Measurements from ENCODE around the gene CEP112.

CEP112 gene

DNA sequence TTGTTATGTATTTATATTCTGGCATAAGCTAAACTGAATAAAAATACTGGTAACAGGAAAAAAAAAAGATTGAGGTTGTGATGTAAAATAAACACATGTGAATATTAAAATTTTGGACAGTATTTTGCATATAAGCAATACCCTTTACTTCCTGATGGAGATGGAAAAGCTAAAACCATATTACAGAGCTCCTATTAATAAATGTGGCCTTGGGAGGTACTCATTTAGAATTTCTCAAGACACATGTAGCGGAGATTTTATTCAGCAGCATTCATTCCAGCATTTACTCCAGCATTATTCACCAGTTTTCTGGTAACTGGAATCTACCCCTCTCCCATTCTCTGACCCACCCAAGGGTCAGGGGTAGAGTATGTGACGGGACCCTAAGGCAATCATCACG, 536.2 kb downstream of the CEP112 start:
- no peak for DNase-seq (ENCODE audit: low read depth)

GRCh38 chr17:65644545-65644944, 547.4 kb downstream of the CEP112 start:
- no peak for DNase-seq (ENCODE audit: low read depth)

DNA sequence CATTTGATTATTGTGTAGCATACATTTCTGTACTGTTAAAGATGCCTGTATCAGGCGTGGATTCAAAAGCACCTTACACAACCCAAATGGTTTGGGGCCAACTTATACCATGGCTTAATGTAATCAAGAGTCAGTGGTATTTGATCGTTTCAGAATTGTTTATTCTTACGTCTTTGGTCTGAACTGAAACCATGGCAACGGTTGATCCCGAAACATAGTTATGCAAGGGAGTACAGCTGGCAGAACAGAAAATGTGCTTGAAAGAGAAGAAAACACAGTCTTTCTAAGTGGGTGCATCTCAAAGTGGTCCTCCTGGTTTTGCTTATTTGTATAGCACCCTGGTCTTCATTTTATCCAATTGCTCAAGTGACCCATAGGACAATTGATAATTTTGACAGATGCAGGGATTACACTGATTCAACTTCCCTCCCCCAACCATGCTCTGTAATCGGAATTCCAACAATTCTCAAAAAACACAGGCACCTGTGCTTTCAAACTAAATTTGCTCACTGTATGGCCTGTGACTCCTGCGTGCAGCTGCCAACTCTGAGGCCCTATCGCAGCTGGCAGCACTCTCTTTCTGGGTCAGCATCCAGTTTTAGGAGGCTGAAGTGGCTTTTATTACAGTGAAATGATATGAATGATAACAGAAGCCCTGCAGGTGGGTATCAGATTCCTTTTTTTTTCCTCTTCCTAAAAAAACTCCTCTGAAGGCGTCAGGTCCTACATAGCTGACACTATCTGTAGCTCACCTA, 553.5 kb downstream of the CEP112 start:
- no peak for DNase-seq (ENCODE audit: low read depth)

DNA sequence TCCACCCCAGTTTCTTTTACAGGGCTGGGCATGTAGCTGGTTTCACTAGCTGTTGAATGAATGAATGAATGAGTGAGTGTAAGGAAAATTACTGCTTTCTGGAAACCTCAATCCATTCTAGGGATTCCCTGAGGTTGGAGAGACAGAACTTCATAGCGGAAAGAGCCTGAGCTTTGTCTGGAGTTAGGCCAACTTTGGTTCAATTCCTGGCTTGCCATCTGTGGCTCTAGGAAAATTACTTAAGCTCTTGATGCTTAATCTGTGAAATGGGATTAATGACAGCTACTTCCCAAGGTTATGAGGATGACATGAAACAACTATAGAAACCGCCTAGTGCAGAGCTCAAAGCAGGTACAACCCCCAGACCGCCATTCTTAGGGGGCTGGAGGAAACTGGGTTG, 554.1 kb downstream of the CEP112 start:
- DNase-seq (ENCODE audit: low read depth): no peak

DNA sequence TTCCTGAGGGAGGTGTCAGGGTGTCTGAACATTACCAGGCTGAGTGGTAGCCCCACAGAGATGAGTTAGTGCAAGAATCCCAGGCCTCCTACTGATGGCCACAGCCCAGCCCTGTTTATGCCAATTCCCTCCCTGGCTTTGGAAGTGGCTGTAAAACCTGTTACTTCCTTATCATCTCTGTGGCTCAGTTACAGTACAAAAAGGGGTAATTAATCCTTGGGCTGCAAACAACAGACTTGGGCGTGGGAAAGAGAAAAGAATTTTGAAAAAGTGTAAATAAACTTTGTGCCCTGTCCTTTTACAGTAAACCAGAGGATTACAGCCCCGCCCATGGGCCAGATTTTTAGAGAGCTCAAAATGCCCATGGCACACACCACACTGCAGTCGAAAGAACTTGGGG, 557.4 kb downstream of the CEP112 start:
- DNase-seq (ENCODE audit: low read depth): no peak

DNA sequence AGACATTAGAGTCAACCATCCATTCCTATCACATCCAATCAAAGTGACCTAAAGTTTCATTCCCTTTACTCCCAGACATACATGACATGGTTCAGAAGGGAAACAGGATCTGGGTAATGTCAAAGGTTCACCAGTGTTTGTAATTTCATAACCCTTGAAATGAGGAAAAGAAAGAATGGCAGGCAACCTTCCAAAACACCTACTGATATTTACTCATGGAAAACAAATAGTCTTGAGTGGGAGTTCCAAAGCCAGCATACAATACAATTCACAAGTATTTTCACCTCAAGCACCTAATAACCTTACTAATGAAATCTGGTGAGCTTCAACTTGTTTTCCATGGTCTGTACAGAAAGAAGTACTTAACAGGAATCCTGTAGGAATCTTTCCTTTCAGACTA, 557.9 kb downstream of the CEP112 start:
- DNase-seq (ENCODE audit: low read depth): no peak

DNA sequence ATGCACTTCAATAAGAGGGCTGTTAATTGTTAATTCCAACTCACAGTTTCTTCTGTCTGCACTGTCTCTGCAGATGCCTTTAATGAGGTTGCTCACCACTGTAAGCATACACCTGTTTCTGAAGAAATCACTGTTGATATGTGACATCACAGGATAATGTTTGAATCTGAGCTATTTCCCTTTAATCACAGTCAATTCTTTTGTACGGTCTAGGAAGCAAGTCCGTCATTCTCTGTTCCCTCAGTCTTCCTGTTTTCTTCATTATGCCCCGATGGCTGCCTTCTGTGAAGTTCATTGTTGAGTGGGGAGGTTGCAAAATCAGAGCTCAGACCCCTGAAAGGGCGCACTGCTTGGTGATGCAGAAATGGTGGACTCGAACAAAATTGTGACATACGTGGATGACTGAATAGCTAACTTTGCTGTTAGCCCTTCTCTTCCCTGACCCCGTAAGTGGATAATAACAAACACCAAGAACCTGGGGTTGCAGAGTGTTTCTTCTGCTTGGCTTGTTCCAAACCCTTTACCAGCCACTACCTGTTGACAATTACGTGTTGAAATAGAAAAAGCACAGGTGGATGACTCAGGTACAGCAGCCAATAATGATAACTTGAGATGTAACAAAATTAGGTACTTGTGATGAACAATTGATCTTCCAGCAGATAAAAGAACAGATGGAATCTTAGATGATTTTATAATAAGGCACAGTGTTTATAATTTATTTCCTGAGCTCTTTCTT, 558.6 kb downstream of the CEP112 start:
- DNase-seq (ENCODE audit: low read depth): no peak

DNA sequence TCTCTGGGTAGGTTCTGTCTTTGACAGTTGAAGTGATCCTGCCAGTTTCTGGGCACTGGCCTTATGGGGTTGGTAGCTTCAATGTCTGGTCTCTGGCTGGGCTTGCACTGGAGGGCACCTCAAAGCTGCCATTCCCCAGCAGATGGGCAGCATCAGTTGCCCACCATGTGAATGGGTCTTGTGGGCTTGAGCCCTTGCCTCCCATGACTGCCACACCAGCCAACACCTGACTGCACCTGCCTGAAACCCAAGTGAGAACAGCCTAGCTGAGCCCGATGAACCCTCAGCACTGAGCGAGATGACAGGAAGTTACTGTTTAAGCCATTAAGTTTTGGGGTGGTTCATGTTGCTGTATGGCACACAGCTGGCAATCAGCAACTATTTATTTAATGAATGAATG, 561.4 kb downstream of the CEP112 start:
- DNase-seq (ENCODE audit: low read depth): no peak

DNA sequence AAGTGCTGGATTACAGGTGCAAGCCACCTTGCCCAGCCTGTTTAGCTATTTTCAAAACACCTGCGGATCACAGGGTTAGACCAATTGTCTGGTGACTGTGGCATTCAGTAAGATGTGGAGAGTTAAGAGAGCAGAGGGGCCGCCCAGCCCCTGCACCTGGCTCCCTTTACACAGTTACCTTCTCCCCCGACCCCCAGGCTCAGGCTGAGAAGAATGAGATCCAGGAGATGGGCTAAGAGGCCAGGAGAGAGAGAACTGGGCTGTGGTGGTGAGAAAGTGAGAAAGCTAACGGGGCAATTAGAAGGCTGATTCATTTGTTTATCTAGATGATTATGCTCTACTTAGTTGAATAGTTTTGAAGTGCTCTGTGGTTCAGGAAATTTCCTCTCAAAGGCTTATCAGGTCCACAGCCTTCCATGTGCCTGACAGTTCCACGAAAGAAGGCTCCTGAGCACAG, 562.7 kb downstream of the CEP112 start:
- no peak for DNase-seq (ENCODE audit: low read depth)

- DNase-seq (ENCODE audit: low read depth): no peak
Observed at GRCh38 chr17:65628644-65629036, 563.3 kb downstream of the CEP112 start.

DNA sequence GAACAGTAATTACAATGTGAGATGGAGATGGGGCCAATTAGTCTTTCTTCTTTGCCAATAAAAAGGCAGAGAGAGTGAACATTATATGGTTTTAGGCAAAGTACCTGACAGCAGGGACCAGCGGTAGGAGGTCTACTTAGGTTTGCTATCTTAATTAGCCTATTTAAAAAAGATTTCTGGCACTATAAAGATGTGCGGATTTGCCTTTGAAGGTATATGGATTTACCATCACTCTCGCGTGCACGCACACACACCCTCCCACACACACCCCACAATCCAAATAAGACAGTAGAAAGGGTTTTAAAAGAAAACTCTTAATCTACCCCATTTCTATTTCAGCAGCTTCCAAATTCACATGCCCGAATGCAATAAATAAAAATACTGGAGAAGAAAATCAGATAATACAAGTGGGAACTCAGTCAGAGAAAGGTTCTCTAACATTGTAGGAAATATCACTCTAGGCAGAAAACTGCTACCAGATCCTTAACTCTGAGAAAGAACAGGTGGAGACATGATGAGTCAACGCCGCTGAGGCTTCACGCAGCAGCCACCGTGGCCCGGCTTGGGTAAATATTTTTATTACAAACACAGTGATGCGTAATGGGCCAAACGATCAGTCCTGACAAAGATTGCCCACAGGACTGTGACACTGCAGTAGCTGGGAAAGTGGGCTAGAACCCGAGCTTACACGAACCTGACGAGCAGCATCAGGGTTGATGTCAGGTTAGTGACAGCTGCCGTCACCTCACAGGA, 563.9 kb downstream of the CEP112 start:
- DNase-seq (ENCODE audit: low read depth): no peak

DNA sequence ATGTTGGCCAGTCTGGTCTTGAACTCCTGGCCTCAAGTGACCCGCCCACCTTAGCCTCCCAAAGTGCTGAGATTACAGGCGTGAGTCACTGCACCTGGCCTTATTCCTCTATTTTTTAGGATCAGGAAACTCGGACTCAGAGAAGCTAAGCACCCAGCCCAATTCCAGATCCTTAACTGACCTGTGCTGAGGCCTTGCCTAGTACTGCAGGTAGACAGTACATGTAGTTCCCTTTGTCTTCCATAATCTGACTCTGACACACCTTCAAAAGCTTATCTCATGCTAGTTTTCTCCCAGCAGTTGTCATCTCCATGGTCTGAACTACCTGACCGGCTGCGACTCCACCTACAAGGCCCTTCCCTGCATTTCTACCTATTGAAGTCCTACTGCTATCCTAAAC, 564.8 kb downstream of the CEP112 start:
- DNase-seq (ENCODE audit: low read depth): no peak

- no peak for DNase-seq (ENCODE audit: low read depth)
Observed at GRCh38 chr17:65626451-65626850, 565.5 kb downstream of the CEP112 start.

DNA sequence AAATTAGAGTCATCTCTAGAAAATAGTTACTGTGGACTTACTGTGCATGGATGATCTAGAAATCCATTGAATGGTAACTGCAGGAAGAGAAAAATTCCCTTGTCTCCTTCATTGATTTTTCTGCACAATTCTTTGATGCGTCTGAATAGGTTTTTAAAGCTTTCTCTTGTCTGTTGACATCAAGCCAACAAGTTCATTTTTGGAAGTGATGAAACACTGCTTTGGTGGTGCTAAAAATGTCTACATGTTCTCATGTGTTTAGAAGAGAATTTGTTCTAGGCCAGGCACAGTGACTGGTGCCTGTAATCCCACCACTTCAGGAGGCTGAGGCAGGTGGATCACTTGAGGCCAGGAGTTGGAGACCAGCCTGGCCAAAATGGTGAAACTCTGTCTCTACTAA, 573.4 kb downstream of the CEP112 start:
- DNase-seq (ENCODE audit: low read depth): no peak

DNA sequence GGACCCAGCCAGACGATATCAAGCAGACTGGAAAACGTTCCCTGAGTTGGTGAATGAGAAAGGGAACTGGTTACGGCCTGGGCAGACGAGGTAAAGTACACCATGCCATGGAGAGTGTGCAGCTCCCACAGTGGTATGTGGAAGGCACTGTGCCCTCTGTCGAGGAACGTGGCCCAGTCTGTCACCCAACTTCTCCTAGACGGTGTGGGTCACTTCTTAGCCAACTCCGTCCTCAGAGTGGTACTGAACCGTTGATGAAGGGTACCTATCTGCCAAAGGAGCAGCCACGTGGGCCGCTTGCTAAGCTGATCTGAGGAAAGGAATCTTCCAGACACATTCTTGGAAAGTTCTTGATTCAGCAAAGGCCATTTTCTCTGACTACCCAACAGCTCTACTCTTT, 574.4 kb downstream of the CEP112 start:
- no peak for DNase-seq (ENCODE audit: low read depth)

DNA sequence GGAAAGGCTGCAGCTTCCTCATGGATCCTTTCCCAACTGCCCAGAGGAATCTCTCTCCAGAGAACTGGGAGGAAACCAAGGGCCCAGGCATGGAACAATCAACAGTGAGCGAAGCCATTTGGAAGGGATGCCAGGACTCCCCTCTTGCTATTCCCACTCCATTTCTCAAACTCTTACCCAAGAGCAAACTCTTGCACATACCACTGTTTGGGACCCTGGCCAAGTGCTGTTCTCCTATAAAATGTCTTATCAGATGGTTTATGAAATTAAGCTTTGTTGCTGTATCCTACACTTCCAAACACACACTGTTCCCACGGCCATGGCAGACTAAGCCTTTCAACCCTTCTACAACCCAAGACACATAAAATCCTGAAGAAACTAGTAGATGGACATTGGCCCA, 582.2 kb downstream of the CEP112 start:
- DNase-seq (ENCODE audit: low read depth): no peak

GRCh38 chr17:65609286-65609685, 582.6 kb downstream of the CEP112 start:
- no peak for DNase-seq (ENCODE audit: low read depth)

DNA sequence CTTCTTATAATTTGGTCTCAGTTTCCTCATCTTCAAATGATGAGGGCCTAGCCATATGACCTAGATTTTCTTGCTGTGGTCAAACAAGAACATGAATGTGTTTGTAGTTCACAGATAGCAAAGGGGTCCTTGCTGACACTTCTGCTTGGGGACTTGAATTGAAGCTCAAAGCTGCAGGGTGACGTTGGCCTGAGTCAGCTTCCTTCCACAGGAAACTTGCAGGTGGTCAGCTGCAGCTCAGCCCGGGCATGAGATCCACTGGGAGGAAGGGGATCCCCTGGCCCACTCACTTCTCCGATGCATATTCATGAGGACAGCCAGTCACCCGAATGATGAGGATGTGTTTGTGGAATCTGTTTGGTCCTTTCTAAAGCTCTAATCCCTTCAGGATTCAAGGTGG, 587.9 kb downstream of the CEP112 start:
- DNase-seq (ENCODE audit: low read depth): no peak

DNA sequence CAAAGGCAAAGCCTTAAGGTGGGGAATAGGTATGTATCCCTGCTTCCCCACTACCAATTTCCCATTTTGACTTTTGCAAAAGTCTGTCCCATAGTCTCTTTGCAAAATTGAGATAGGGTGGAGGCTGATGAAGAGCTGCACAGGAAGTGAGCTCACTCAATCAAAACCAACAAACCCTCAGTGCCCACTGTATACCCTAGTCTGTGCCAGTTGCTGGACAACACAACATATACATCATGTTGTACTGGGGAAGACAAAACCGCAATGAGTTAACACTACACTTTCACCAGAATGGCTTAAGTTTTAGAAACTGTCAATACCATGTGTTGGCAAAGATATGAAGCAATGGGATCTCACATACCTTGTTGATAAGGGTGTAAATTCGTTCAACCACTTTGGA, 590.1 kb downstream of the CEP112 start:
- no peak for DNase-seq (ENCODE audit: low read depth)

DNA sequence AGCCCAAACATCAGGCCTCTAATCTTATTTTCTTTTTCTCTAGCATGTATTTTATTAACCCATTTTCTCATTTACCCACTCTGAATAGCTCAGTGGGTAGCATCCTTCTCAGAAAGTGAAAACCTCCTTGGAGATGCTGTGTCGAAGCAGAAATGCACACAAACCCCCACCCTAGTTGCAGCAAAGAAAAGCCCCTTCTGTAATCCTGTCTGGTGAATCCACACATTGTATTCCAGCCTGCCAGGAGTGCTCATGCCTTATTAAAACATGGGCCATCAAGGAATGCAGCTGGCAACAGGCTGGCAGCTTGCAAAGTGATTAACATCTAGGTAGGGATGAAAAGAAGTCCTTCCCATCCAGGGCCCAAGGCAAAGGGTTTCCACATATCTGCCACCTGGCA, 590.8 kb downstream of the CEP112 start:
- DNase-seq (ENCODE audit: low read depth): no peak

DNA sequence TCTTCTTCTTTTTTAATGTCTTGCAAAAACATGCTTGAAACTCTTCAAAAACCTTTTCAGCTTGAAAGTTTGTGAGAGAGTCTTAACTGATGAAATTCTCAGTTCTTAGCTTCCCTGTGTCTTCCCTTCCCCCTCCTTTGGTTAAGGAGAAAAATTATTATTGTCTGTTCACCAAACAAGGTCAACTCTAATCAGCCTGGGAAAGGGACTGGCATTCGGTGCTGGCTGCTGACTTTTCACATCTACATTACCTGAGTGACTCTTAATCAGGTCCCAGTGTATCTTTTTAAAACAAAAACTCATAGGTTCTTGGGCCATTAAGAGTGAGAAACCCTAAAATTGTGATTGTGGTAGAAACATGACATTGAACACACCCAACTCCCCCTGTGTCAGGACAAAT, 591.4 kb downstream of the CEP112 start:
- no peak for DNase-seq (ENCODE audit: low read depth)

DNA sequence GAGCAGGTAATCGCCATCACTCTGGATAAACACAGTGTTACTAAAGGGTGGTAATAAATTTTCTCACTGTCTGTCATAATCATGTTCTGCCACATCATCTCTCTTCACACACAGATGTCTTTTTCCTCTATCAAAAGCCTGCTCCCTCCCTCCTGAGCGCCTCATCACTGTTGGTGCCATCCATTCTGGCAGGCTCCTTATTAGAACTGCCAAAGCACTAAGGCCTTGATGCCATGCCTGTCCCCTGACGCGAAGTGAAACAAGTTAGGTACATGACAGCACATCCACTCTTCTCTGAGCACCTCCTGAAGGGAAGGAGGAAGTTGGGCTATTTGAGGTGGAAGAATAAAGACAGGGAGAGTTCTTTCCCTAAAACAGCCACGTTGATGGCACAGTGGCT, 592.3 kb downstream of the CEP112 start:
- no peak for DNase-seq (ENCODE audit: low read depth)

DNA sequence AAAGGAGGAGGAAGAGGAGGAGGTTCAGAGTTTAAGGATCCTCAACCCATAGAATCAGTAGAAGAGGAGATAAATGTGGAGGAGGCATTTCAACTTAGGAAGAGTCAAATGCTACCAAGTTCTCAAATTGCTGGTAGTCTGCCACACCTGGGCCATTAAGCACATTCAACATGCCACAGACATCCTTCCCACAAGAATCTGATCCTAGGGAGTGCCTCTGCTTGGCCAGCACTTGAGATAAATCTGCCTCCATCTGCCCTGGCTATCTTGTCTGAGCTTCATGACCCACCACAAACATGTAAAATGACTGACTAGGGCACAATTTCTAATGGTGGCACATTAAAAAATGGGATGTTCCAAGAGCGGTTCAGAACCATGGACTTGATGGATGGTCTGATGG, 593.2 kb downstream of the CEP112 start:
- DNase-seq (ENCODE audit: low read depth): no peak

Data from activated gamma-delta T cell treated with anti-CD3 and anti-CD28 coated beads, Interleukin-2, amount 50 U/mL, for 16 hours (primary cell).